Activated B cell treated with CpG ODN at 0.5 μM for 24 hours (primary cell): Measurements from ENCODE around the gene ADAMTS6. TPM values are rescaled to one million over a fixed set of nuclear protein-coding genes. Genes with fewer than 3 reads are reported as not detected.
A peak's percentile ranks its signal among the peaks of the same experiment; 100 is the strongest.

Experiments
- ATAC-seq: fragments of 200-7000 bp; cut with Tn5 transposase; one replicate; pipeline ENCODE4 v1.10.0; 2021; ENCODE audit warnings: low read depth, mild to moderate bottlenecking, moderate library complexity
- CTCF ChIA-PET: fragments of 350-600 bp; sonication (Branson Sonifier 250); formaldehyde crosslinking; loops from one replicate; lab custom pipeline; 2021; ENCODE audit warnings: antibody characterized with exemption; lab: Charles Lee
- POLR2A ChIA-PET: fragments of 350-600 bp; sonication (Branson Sonifier 250); formaldehyde crosslinking; loops from one replicate; lab custom pipeline; 2021; ENCODE audit warnings: antibody characterized with exemption; lab: Charles Lee
- DNase-seq: peaks from one replicate; pipeline ENCODE4 v3.0.0; 2022
- H3K27ac Mint-ChIP-seq: one replicate; pipeline ENCODE4 v1.8.0; 2020; ENCODE audit warnings: mixed read lengths
- H3K27me3 Mint-ChIP-seq: one replicate; pipeline ENCODE4 v1.8.0; 2021; ENCODE audit warnings: mixed read lengths
- H3K36me3 Mint-ChIP-seq: one replicate; pipeline ENCODE4 v1.8.0; 2021; ENCODE audit warnings: low read depth, mixed read lengths
- H3K4me1 Mint-ChIP-seq: one replicate; pipeline ENCODE4 v1.8.0; 2021; ENCODE audit warnings: mixed read lengths
- H3K4me3 Mint-ChIP-seq: one replicate; pipeline ENCODE4 v1.8.0; 2020; ENCODE audit warnings: mild to moderate bottlenecking, mixed read lengths
- H3K9me3 Mint-ChIP-seq: one replicate; pipeline ENCODE4 v1.8.0; 2020; ENCODE audit warnings: mixed read lengths
- intact Hi-C: fragments of 100-400 bp; cut with micrococcal nuclease; formaldehyde crosslinking; loops from one replicate; pipeline ENCODE4 v1.15.1; 2024
- total RNA-seq: library from RNA; stranded (reverse); gene quantifications from 2 replicates; pipeline ENCODE4 v1.2.3, GENCODE V29; 2022
- TF ChIP-seq, protein P1 (sequence below): fragments of 200-600 bp; IDR thresholded peaks from one replicate; pipeline ENCODE4 v1.8.0; 2022; ENCODE audit warnings: antibody characterized with exemption, mild to moderate bottlenecking

Gene ADAMTS6, protein sequence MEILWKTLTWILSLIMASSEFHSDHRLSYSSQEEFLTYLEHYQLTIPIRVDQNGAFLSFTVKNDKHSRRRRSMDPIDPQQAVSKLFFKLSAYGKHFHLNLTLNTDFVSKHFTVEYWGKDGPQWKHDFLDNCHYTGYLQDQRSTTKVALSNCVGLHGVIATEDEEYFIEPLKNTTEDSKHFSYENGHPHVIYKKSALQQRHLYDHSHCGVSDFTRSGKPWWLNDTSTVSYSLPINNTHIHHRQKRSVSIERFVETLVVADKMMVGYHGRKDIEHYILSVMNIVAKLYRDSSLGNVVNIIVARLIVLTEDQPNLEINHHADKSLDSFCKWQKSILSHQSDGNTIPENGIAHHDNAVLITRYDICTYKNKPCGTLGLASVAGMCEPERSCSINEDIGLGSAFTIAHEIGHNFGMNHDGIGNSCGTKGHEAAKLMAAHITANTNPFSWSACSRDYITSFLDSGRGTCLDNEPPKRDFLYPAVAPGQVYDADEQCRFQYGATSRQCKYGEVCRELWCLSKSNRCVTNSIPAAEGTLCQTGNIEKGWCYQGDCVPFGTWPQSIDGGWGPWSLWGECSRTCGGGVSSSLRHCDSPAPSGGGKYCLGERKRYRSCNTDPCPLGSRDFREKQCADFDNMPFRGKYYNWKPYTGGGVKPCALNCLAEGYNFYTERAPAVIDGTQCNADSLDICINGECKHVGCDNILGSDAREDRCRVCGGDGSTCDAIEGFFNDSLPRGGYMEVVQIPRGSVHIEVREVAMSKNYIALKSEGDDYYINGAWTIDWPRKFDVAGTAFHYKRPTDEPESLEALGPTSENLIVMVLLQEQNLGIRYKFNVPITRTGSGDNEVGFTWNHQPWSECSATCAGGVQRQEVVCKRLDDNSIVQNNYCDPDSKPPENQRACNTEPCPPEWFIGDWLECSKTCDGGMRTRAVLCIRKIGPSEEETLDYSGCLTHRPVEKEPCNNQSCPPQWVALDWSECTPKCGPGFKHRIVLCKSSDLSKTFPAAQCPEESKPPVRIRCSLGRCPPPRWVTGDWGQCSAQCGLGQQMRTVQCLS (N-terminal part only)
- total RNA-seq: 3.2 and 4.1 TPM in 2 replicates

DNA sequence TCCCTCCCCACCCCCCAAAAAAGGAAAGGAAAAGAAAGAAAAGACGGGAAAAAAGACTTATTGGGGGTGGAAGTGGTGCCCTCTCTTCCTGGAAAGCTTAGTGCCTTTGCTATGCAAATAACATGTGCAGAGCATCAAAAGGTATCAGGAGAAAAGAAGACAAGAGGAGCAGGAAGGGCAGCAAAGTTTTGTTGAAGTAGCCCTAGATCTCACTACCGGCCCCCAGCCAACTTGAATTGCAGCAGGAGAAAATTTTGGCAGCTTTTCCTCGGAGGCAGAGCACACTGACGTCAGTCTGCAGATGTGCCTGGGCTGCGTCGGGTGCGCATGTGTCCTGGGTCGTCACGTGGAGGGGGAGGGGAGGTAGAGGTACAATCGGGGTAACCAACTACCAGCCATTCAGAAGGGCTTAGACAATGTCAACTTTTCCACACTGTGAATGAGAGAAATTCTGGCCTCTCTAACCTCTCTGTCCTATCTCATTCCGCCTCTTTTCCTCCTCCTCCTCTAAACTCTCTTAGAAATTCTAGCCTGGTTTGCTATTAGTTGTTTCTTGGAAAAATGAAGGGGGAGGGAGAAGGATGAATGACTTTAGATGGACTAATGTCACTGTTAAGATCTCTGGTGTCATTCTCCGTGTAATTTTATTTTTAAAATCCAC lies at the start of gene ADAMTS6:
ADAMTS6 (minus strand) TSS at position 286 of the 661 bp plus-strand sequence. CDS start 8,247 bp downstream, outside the sequence.
- no peaks in the 10 kb centered on the region for H3K9me3 Mint-ChIP-seq
- ATAC-seq (peak; percentile 87), DNase-seq (peak; percentile 61)
- H3K4me3 Mint-ChIP-seq: no peak within 1 kb of the TSS
- H3K27me3 Mint-ChIP-seq: no peaks in the 10 kb centered on the region
- POLR2A ChIA-PET: interaction anchor here (0.6 to 3.9 kb wide), 7 partner anchors 19 to 446 kb away, joined by 3 to 17 read pairs (median 6); partner anchors contain the start of genes CENPK and PPWD1
- TF ChIP-seq, protein P1, sequence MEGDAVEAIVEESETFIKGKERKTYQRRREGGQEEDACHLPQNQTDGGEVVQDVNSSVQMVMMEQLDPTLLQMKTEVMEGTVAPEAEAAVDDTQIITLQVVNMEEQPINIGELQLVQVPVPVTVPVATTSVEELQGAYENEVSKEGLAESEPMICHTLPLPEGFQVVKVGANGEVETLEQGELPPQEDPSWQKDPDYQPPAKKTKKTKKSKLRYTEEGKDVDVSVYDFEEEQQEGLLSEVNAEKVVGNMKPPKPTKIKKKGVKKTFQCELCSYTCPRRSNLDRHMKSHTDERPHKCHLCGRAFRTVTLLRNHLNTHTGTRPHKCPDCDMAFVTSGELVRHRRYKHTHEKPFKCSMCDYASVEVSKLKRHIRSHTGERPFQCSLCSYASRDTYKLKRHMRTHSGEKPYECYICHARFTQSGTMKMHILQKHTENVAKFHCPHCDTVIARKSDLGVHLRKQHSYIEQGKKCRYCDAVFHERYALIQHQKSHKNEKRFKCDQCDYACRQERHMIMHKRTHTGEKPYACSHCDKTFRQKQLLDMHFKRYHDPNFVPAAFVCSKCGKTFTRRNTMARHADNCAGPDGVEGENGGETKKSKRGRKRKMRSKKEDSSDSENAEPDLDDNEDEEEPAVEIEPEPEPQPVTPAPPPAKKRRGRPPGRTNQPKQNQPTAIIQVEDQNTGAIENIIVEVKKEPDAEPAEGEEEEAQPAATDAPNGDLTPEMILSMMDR: no peak
- H3K36me3 Mint-ChIP-seq: peaks cover 8% of the 10 kb centered on the region
- peaks cover 9% of the 10 kb centered on the region for H3K4me1 Mint-ChIP-seq
- H3K27ac Mint-ChIP-seq: peak within 1 kb of the TSS; percentile 83
- intact Hi-C loops: loop anchor here (1.0 to 10.0 kb wide), 5 partner anchors 82 to 1036 kb away; partner anchors contain the start of genes CENPK, ERBIN, PPWD1 and SREK1
- CTCF ChIA-PET: interaction anchor here (0.6 to 5.7 kb wide), 8 partner anchors 9 to 714 kb away, joined by 3 to 90 read pairs (median 12); no protein-coding TSS in a partner anchor

DNA sequence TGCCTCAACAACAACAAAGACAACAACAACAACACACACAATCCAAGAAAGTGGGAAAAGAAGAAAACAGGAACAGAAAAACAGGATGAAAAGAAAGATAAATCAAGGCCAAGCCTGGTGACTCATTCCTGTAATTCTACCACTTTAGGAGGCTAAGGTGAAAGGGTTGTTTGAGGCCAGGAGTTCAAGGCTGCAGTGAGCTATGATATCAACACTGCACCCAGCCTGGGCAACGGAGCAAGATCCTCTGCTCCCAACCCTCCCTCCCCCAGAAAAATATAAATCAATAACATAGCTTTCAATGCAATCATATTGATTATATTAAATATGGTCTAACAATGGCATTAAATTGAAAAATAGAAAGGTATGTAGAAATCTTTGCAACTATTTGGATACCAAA lies 49.2 kb upstream of the ADAMTS6 start:
- POLR2A ChIA-PET: no interaction called here
- CTCF ChIA-PET: no interaction called here
- H3K4me3 Mint-ChIP-seq: no peak overlapping the region
- no peak overlapping the region for H3K27ac Mint-ChIP-seq
- DNase-seq (no peak), ATAC-seq (no peak)
- no peaks in the 10 kb centered on the region for H3K9me3 Mint-ChIP-seq
- no peaks in the 10 kb centered on the region for H3K27me3 Mint-ChIP-seq
- peaks cover 3% of the 10 kb centered on the region for H3K36me3 Mint-ChIP-seq
- no peaks in the 10 kb centered on the region for H3K4me1 Mint-ChIP-seq
- intact Hi-C loops: no loop called here
- TF ChIP-seq, protein P1: no peak

DNA sequence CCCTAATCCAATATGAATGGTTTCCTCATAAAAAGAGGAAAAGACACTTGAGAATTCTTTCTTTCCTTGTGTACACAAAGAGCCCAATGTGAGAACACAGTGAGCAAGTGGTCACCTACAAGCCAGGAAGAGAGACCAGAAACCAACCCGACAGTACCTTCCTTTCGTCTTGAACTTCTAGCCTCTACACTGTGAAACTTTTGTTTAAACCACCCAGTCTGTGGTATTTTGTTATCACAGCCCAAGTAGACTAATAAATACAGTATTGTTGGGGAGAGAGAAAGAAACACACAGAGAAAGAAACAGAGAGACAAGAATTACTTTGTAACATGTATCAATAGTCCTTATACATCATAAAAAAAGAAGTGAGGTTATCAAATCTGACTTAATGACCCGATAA lies 44.0 kb upstream of the ADAMTS6 start:
- Mint-ChIP-seq H3K27me3 (no peaks in the 10 kb centered on the region), H3K4me3 (no peak overlapping the region), H3K9me3 (no peaks in the 10 kb centered on the region), H3K4me1 (no peaks in the 10 kb centered on the region), H3K36me3 (peaks cover 6% of the 10 kb centered on the region), H3K27ac (no peak overlapping the region)
- TF ChIP-seq, protein P1: no peak
- intact Hi-C loops: no loop called here
- ChIA-PET POLR2A (no interaction called here), CTCF (no interaction called here)
- ATAC-seq: no peak
- no peak for DNase-seq

DNA sequence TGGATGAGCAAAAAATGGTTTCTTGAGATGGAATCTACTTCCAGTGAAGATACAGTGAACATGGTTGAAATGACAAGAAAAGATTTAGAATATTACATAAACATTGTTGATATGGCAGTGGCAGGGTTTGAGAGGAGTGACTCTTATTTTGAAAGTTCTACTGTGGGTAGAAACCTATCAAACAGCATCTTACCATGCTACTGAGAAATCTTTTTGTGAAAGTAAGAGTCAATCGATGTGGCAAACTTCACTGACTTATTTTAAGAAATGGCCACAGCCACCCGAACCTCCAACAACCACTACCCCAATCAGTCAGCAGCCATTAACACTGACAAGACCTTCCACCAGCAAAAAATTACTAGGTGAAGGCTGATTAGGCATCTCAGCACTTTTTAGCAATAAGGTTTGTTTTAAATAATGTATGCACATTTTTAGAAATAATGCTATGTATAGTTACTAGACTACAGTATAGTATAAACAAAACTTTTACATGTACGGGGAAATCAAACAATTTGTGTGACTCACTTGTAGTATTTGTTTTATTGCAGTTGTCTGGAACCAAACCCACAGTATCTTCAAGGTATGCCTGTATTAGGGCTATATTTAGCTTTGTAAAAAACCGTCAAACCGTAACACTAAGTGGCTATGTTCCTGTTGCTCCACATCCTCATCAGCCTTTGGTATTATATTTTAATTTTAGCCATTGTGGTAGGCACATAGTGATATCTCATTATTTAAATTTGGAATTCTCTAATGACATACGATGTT lies 30.6 kb upstream of the ADAMTS6 start:
- no peak for DNase-seq
- Mint-ChIP-seq H3K36me3 (no peaks in the 10 kb centered on the region), H3K4me1 (no peaks in the 10 kb centered on the region), H3K27ac (no peak overlapping the region), H3K27me3 (no peaks in the 10 kb centered on the region), H3K9me3 (no peaks in the 10 kb centered on the region), H3K4me3 (no peak overlapping the region)
- POLR2A ChIA-PET: no interaction called here
- TF ChIP-seq, protein P1: no peak
- CTCF ChIA-PET: no interaction called here
- ATAC-seq: no peak
- intact Hi-C loops: no loop called here
